Esophagus squamous epithelium (tissue), 5 donors: ENCODE measurements around the gene SWAP70. TPM values are rescaled to one million over a fixed set of nuclear protein-coding genes. Genes with fewer than 3 reads are reported as not detected.

Experiments used
- DNase-seq: peaks from one replicate; lab custom pipeline; 2025; lab: John Stamatoyannopoulos, UW
- H3K27ac ChIP-seq, 4 donors: fragments of 200-600 bp; sonication (generic); one replicate each; pipeline ENCODE4 v1.5.1; 2016 to 2019; ENCODE audit warnings: mild to moderate bottlenecking in 1 of 4
- H3K27me3 ChIP-seq, 4 donors: fragments of 200-600 bp; sonication (generic); 1 replicate in 3 of 4; 2 replicates in 1 of 4; pipeline versions ENCODE4 v1.5.1 to v1.6.0; 2017 to 2021; ENCODE audit warnings: antibody characterized with exemption in 1 of 4
- H3K36me3 ChIP-seq, 3 donors: fragments of 200-600 bp; sonication (generic); one replicate each; pipeline ENCODE4 v1.5.1; 2016 to 2019
- H3K4me1 ChIP-seq, 3 donors: fragments of 200-600 bp; sonication (generic); one replicate each; pipeline ENCODE4 v1.5.1; 2017 to 2019
- H3K4me3 ChIP-seq, 4 donors: fragments of 200-600 bp; sonication (generic); 1 replicate in 3 of 4; 2 replicates in 1 of 4; pipeline ENCODE4 v1.5.1; 2016 to 2019; ENCODE audit warnings: mild to moderate bottlenecking in 2 of 4, moderate library complexity in 1 of 4
- H3K9me3 ChIP-seq, 3 donors: fragments of 200-600 bp; sonication (generic); one replicate each; pipeline ENCODE4 v1.5.1; 2016 to 2019
- POLR2A ChIP-seq, 4 donors: fragments of 450-650 bp; IDR thresholded peaks; one replicate each; pipeline ENCODE4 v1.6.1; 2017; ENCODE audit warnings: antibody characterized with exemption in 4 of 4, mild to moderate bottlenecking in 4 of 4, moderate library complexity in 3 of 4
- WGBS, 2 donors: methylation state at CpG; one replicate each; pipeline ENCODE4 v1.1.5; 2018; 5-methylcytosine and 5-hydroxymethylcytosine counted together
- intact Hi-C: fragments of 100-400 bp; cut with DNase I; formaldehyde crosslinking; loops from one replicate; pipeline ENCODE4 v1.15.0; 2022
- total RNA-seq, 4 donors: library from RNA; depleted of rRNA; stranded (reverse); fragments of >200 nt; gene quantifications; one replicate each; pipeline ENCODE4 v1.1.0, GENCODE V29; 2016
- TF ChIP-seq, protein P1 (sequence below), 6 experiments: fragments of 450-650 bp in 4 of 6; fragments of 200-600 bp in 2 of 6; sonication (generic) in 2 of 6; IDR thresholded peaks; one replicate each; pipeline ENCODE4 v1.5.1; 2016 to 2019; ENCODE audit warnings: antibody characterized with exemption in 6 of 6, mild to moderate bottlenecking in 4 of 6, moderate library complexity in 4 of 6
- donor health status: DM: yes; HTN: yes; CAD: no.

SWAP70 gene
- total RNA-seq, 4 donors from 2014 or later: 15.1 to 27.5 (median 17.7) TPM

DNA sequence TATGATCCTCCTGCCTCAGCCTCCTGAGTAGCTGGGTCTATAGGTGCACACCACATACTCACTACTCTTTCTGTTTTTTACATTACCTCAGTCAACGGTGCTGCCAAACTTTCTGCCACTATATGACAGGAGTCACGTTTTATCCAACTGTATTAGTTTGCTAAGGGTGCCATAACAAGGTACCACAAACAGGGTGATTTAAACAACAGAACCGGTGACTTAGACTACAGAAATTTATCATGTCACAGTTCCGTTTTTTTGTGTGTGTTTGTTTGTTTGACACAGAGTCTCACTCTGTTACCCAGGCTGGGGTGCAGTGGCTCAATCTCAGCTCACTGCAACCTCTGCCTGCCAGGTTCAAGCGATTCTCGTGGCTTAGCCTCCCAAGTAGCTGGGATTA, 6.3 kb upstream of the SWAP70 start:
- no peaks in the 10 kb centered on the region for H3K9me3 ChIP-seq
- WGBS, 2 donors: 81 to 91% methylated on average over 5 to 6 of the region's 6 CpGs
- no peaks in the 10 kb centered on the region for H3K27me3 ChIP-seq
- H3K27ac ChIP-seq: no peak overlapping the region
- H3K36me3 ChIP-seq: no peaks in the 10 kb centered on the region
- TF ChIP-seq, protein P1, sequence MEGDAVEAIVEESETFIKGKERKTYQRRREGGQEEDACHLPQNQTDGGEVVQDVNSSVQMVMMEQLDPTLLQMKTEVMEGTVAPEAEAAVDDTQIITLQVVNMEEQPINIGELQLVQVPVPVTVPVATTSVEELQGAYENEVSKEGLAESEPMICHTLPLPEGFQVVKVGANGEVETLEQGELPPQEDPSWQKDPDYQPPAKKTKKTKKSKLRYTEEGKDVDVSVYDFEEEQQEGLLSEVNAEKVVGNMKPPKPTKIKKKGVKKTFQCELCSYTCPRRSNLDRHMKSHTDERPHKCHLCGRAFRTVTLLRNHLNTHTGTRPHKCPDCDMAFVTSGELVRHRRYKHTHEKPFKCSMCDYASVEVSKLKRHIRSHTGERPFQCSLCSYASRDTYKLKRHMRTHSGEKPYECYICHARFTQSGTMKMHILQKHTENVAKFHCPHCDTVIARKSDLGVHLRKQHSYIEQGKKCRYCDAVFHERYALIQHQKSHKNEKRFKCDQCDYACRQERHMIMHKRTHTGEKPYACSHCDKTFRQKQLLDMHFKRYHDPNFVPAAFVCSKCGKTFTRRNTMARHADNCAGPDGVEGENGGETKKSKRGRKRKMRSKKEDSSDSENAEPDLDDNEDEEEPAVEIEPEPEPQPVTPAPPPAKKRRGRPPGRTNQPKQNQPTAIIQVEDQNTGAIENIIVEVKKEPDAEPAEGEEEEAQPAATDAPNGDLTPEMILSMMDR (IDR thresholded peaks at IDR 0.05): no peak
- TF ChIP-seq POLR2A (IDR thresholded peaks at IDR 0.05): no peak
- intact Hi-C loops: no loop called here
- no peak overlapping the region for H3K4me3 ChIP-seq
- DNase-seq: no peak
- H3K4me1 ChIP-seq: peaks cover 0 to under 1% (median 0%) of the 10 kb centered on the region in 3 donors

DNA sequence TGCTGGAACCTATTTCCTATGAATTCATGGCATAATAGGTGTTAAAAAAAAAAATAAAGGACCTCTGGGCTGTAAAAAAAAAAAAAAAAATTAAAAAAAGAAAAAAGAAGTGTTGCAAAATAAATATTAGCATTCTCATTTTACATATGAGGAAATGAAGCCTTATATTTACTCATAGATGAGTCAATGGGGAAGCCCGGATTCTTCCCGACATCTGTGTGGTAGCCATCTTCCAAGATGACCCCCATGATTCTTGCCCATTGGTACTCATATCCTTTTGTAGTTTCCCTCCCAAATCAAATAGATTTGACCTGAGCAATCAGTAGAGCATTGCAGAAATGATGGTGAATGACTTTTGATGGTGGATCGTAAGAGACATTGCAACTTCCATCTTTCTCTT, 3.0 kb upstream of the SWAP70 start:
- H3K4me1 ChIP-seq: peaks cover 0 to 18% (median 5%) of the 10 kb centered on the region in 3 donors
- no peak overlapping the region for H3K27ac ChIP-seq
- no peaks in the 10 kb centered on the region for H3K27me3 ChIP-seq
- no peaks in the 10 kb centered on the region for H3K36me3 ChIP-seq
- H3K9me3 ChIP-seq: peaks cover 0 to 2% (median 0%) of the 10 kb centered on the region in 3 donors
- TF ChIP-seq POLR2A (IDR thresholded peaks at IDR 0.05): no peak
- TF ChIP-seq, protein P1 (IDR thresholded peaks at IDR 0.05): no peak
- intact Hi-C loops: no loop called here
- no peak overlapping the region for H3K4me3 ChIP-seq
- 53 to 57% methylated on average over 3 of the region's 3 CpGs for WGBS, 2 donors
- no peak for DNase-seq

- DNase-seq: no peak
- WGBS, 2 donors: 55 to 65% methylated on average over 3 of the region's 3 CpGs
- Histone ChIP-seq H3K27ac (peak overlapping the region in 1 of 4 donors; percentile 96), H3K36me3 (peaks cover 0 to 6% (median 0%) of the 10 kb centered on the region in 3 donors), H3K4me3 (no peak overlapping the region), H3K27me3 (no peaks in the 10 kb centered on the region), H3K9me3 (peaks cover 0 to 5% (median 0%) of the 10 kb centered on the region in 3 donors), H3K4me1 (peaks cover 0 to 18% (median 5%) of the 10 kb centered on the region in 3 donors)
- intact Hi-C loops: no loop called here
- TF ChIP-seq, protein P1 (IDR thresholded peaks at IDR 0.05): no peak
- TF ChIP-seq POLR2A (IDR thresholded peaks at IDR 0.05): peak in 1 of 4 donors; percentile 14
Measured at GRCh38 chr11:9662273-9662672, 1.6 kb upstream of the SWAP70 start.

- Histone ChIP-seq H3K27ac (peak overlapping the region; percentile 89 to 100 (median 96)), H3K36me3 (peaks cover 0 to 10% (median 0%) of the 10 kb centered on the region in 3 donors), H3K4me1 (peaks cover 0 to 34% (median 5%) of the 10 kb centered on the region in 3 donors), H3K9me3 (peaks cover 0 to 5% (median 0%) of the 10 kb centered on the region in 3 donors), H3K27me3 (no peaks in the 10 kb centered on the region), H3K4me3 (peak overlapping the region; percentile 74 to 100 (median 83))
- DNase-seq: no peak
- TF ChIP-seq, protein P1 (IDR thresholded peaks at IDR 0.05): no peak
- no peak for TF ChIP-seq POLR2A (IDR thresholded peaks at IDR 0.05)
- intact Hi-C loops: no loop called here
- 6 to 7% methylated on average over 3 to 15 of the region's 43 CpGs for WGBS, 2 donors
Measured at GRCh38 chr11:9664276-9665171, 647 bp downstream of the SWAP70 start.

- Histone ChIP-seq H3K9me3 (peaks cover 0 to 5% (median 0%) of the 10 kb centered on the region in 3 donors), H3K27ac (no peak overlapping the region), H3K27me3 (no peaks in the 10 kb centered on the region), H3K36me3 (peaks cover 0 to 10% (median 0%) of the 10 kb centered on the region in 3 donors), H3K4me1 (peaks cover 0 to 34% (median 5%) of the 10 kb centered on the region in 3 donors), H3K4me3 (peak overlapping the region in 1 of 4 donors; percentile 100)
- intact Hi-C loops: no loop called here
- no peak for DNase-seq
- TF ChIP-seq, protein P1 (IDR thresholded peaks at IDR 0.05): no peak
- TF ChIP-seq POLR2A (IDR thresholded peaks at IDR 0.05): no peak
- 81 to 98% methylated on average over 2 of the region's 2 CpGs for WGBS, 2 donors
Measured at GRCh38 chr11:9665749-9666148, 1.9 kb downstream of the SWAP70 start.
